GM18858 (cell line): ENCODE measurements around the gene RDH13.
"Not testable (repeated sequence)": the region's sequence is repeated elsewhere in the genome, so short reads cannot be mapped to it uniquely, and the experiment has no call there.

ENCODE experiments used
- ATAC-seq: cut with Tn5 transposase; IDR thresholded peaks from one replicate; pipeline ENCODE4 v1.9.1; 2021; ENCODE audit not compliant: unreplicated experiment

Gene RDH13

GRCh38 chr19:55047951-55048350 lies 15.0 kb downstream of the RDH13 start:
- no peak for ATAC-seq

GRCh38 chr19:55046975-55047622 lies 15.8 kb downstream of the RDH13 start:
- ATAC-seq = no peak

- no peak for ATAC-seq
These were observed 17.9 kb downstream of the RDH13 start for GRCh38 chr19:55044771-55045716.

- no peak for ATAC-seq
These were observed 18.7 kb downstream of the RDH13 start for GRCh38 chr19:55044286-55044685.

- ATAC-seq = no peak
These were observed 20.3 kb downstream of the RDH13 start for GRCh38 chr19:55042688-55043087.

- no peak for ATAC-seq
These were observed 20.6 kb downstream of the RDH13 start for GRCh38 chr19:55042344-55042678.

GRCh38 chr19:55041627-55042343 lies 21.2 kb downstream of the RDH13 start:
- no peak for ATAC-seq

GRCh38 chr19:55041244-55041626 lies 21.7 kb downstream of the RDH13 start:
- ATAC-seq = no peak

GRCh38 chr19:55040654-55041053 lies 22.3 kb downstream of the RDH13 start:
- not testable (repeated sequence) for ATAC-seq

GRCh38 chr19:55037603-55038002 lies 25.3 kb downstream of the RDH13 start:
- not testable (repeated sequence) for ATAC-seq

GRCh38 chr19:55036058-55036457 lies 26.9 kb downstream of the RDH13 start:
- no peak for ATAC-seq

- ATAC-seq = no peak
These were observed 28.2 kb downstream of the RDH13 start for GRCh38 chr19:55034751-55035150.

GRCh38 chr19:55032976-55033643 lies 29.8 kb downstream of the RDH13 start:
- ATAC-seq = not testable (repeated sequence)

GRCh38 chr19:55032170-55032800 lies 30.7 kb downstream of the RDH13 start:
- no peak for ATAC-seq

GRCh38 chr19:55031178-55031577 lies 31.8 kb downstream of the RDH13 start:
- no peak for ATAC-seq

GRCh38 chr19:55028757-55029156 lies 34.2 kb downstream of the RDH13 start:
- ATAC-seq = no peak

- ATAC-seq = no peak
These were observed 35.2 kb downstream of the RDH13 start for GRCh38 chr19:55027472-55028337.

- not testable (repeated sequence) for ATAC-seq
These were observed 35.8 kb downstream of the RDH13 start for GRCh38 chr19:55027140-55027471.

- no peak for ATAC-seq
These were observed 38.8 kb downstream of the RDH13 start for GRCh38 chr19:55024111-55024510.

- not testable (repeated sequence) for ATAC-seq
These were observed 42.6 kb downstream of the RDH13 start for GRCh38 chr19:55020351-55020750.
